ENCODE results near the gene AJM1. TPM values are rescaled to one million over a fixed set of nuclear protein-coding genes. Genes with fewer than 3 reads are reported as not detected.

AJM1 gene
- total RNA-seq, 1 donor from 2014 or later = 0.51 TPM

- peak in 1 of 2 donors; percentile 23 for DNase-seq (ENCODE audit: low read depth in 2 of 2)
Observed at GRCh38 chr9:136843801-136844740, 1.8 kb downstream of the AJM1 start.

GRCh38 chr9:136844761-136845464, 2.6 kb downstream of the AJM1 start:
- no peak for DNase-seq (ENCODE audit: low read depth in 2 of 2)

- DNase-seq (ENCODE audit: low read depth in 2 of 2) = no peak
Observed at GRCh38 chr9:136845465-136846260, 3.4 kb downstream of the AJM1 start.

GRCh38 chr9:136846376-136847087, 4.3 kb downstream of the AJM1 start:
- peak in 1 of 2 donors; percentile 11 for DNase-seq (ENCODE audit: low read depth in 2 of 2)

GRCh38 chr9:136847088-136847825, 5.0 kb downstream of the AJM1 start:
- peak; percentile 23 to 82 for DNase-seq (ENCODE audit: low read depth in 2 of 2)

GRCh38 chr9:136847826-136848392, 5.6 kb downstream of the AJM1 start:
- DNase-seq (ENCODE audit: low read depth in 2 of 2) = peak; percentile 61 to 87

GRCh38 chr9:136848393-136849037, 6.2 kb downstream of the AJM1 start:
- no peak for DNase-seq (ENCODE audit: low read depth in 2 of 2)

GRCh38 chr9:136849038-136849959, 7.0 kb downstream of the AJM1 start, which contains the start of gene PHPT1:
Gene PHPT1, plus strand, starts transcription at chr9:136849409. Its CDS starts 22 bp downstream, at chr9:136849431.
- peak; percentile 98 to 100 for DNase-seq (ENCODE audit: low read depth in 2 of 2)

GRCh38 chr9:136849960-136850865, 7.9 kb downstream of the AJM1 start:
- DNase-seq (ENCODE audit: low read depth in 2 of 2) = no peak

- DNase-seq (ENCODE audit: low read depth in 2 of 2) = no peak
Observed at GRCh38 chr9:136850866-136851775, 8.8 kb downstream of the AJM1 start.

GRCh38 chr9:136851941-136852663, 9.8 kb downstream of the AJM1 start, which contains the start of gene MAMDC4:
Gene MAMDC4, plus strand, starts transcription at chr9:136852346. Its CDS starts 71 bp downstream, at chr9:136852417.
- DNase-seq (ENCODE audit: low read depth in 2 of 2) = no peak

GRCh38 chr9:136852664-136853595, 10.7 kb downstream of the AJM1 start:
- no peak for DNase-seq (ENCODE audit: low read depth in 2 of 2)

- no peak for DNase-seq (ENCODE audit: low read depth in 2 of 2)
Observed at GRCh38 chr9:136853596-136854112, 11.4 kb downstream of the AJM1 start.
